ENCODE results near the gene POLR3B.

DNA sequence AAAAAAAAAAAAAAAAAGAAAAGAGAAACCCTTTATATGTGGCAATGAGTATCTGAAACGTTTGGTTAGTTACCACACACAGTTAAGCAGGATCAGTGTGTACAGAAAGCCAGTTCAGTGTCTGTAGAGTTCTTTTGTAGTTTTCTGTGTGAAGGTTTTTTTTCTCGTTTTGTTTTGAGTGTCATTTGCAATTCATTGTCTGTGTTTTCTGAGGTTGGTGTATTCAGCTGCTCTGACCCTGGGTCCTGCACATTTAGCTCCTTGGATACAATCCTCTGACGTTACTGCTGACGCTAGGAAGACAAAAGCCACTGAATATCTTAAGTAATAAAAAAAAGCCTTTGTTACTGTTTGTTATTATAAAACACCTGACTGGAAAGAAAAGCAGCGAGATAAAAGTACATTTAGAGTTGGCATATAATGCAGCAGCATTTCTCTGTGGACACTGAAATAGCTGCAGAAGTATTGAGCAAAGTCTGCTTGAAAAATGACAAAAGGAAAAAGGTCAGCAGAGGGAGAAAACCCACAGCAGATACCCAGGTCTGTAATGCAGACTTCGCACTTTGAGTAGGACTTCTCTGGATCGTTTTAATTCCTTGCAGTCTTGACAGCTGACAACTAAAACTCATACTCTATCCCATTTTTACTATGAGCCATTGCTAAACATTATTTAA is 89.0 kb downstream of the POLR3B start:
- no peak for TF ChIP-seq EZH2 (IDR thresholded peaks at IDR 0.05; ENCODE audit: low read length, missing control alignments)
- TF ChIP-seq, protein P1, sequence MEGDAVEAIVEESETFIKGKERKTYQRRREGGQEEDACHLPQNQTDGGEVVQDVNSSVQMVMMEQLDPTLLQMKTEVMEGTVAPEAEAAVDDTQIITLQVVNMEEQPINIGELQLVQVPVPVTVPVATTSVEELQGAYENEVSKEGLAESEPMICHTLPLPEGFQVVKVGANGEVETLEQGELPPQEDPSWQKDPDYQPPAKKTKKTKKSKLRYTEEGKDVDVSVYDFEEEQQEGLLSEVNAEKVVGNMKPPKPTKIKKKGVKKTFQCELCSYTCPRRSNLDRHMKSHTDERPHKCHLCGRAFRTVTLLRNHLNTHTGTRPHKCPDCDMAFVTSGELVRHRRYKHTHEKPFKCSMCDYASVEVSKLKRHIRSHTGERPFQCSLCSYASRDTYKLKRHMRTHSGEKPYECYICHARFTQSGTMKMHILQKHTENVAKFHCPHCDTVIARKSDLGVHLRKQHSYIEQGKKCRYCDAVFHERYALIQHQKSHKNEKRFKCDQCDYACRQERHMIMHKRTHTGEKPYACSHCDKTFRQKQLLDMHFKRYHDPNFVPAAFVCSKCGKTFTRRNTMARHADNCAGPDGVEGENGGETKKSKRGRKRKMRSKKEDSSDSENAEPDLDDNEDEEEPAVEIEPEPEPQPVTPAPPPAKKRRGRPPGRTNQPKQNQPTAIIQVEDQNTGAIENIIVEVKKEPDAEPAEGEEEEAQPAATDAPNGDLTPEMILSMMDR (conservative IDR thresholded peaks at IDR 0.05 in 1 of 2, IDR thresholded peaks at IDR 0.05 in 1 of 2; ENCODE audit: low read depth in 1 of 2, low read length in 2 of 2) = no peak
